Fibroblast of skin of back (primary cell): ENCODE data around the gene CLCNKA.

Source experiments
- DNase-seq: peaks from one replicate; pipeline ENCODE4 v3.0.0-alpha.2; 2013

CLCNKA gene

DNA sequence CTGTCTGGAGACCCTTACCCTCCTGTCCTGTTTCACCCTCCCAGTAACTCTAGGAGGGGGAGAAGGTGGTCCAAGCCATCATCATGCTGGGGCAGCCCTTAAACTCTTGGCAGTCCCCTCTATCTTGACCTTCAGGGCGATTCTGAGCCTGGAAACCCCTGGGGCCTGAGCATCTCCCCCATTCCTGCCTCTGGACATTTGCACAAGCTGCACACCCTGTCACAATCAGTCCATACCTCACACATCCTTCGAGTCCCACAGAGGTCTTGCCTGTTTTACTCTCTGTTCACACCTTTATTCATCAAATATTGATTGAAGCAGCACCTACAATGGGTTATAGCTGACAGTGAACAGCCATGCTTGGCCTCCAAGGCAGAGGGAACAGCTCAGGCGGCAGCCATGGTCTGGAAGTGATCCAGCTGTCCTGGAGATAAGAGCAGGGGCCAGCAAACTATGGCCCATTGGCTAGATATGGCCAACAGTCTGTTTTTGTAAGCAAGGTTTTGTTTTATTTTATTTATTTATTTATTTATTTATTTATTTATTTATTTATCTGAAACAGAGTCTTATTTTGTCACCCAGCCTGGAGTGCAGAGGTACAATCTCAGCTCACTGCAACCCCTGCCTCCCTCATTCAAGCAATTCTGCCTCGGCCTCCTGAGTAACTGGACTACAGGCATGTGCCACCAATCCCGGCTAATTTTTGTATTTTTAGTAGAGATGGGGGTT lies 58.8 kb downstream of the CLCNKA start:
- no peak for DNase-seq

DNA sequence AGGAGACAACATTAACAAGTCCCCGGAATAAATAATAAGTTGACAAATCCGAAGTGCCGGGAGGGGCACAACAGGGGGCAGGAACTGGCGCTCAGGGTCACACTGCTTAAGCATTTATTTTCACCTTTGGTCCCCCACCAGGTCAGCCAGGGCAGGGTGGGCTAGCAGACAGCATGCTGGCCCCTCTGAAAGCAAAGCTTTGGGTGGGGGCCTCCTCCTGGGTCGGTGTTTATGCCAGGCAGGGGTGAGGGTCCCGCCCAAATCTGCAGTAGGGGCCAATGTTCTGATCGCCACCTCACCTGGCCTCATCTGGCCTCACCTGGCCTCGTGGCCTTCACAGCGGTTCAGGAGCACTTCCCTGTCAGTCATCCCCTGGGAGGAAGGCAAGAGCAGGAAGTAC lies 59.8 kb downstream of the CLCNKA start:
- no peak for DNase-seq

DNA sequence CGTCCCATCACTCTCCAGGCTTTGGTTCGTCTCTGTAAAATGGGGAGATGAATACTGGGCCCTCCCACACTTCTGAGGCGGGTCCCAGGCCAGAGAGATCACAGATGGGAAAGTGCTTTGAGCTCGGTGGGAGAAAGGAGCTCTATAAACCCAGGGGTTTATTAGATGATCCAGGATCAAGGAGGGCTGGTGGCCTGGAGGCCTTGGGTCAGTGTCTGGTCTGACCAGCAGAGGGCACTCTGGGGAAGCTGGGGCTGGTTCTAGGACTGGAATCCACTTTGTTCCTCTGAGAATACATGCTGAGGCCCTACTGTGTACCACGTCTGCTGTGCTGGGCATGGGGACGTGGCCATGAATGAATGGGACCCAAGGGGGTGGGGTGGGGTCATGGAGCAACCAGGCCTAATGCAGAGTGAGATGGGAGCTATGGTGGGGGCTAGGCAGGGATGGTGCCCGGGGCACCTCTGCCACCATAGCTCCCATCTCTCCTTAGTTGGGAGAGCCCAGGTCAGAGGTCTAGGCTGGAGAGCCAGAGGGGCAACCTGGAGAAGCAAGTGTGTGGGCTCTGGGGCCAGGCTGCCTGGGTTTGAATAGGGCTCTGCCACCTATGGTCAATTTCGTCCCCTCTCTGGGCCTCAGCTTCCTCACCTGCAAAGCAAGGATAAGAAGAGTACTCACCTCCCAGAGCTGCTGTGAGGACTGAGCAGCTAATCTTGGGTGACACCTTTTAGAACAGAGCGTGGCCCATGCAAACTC lies 60.6 kb downstream of the CLCNKA start:
- DNase-seq: peak; percentile 53

- no peak for DNase-seq
Observed at GRCh38 chr1:16083486-16083885, 61.6 kb downstream of the CLCNKA start.
